Measurements from ENCODE around the gene PDK1. TPM values are rescaled to one million over a fixed set of nuclear protein-coding genes. Genes with fewer than 3 reads are reported as not detected.

The PDK1 gene
- total RNA-seq, 5 donors from 2014 or later (not counting 1 experiment from before 2014, with no cell fraction given), result 37.3 to 70.3 (median 48.6) TPM

- Histone ChIP-seq H3K27me3 (replicated peaks in 1 of 2; ENCODE audit: control insufficient read depth in 2 of 2, extremely low read depth in 1 of 2, insufficient read depth in 2 of 2, low read length in 1 of 2) (no peaks in the 10 kb centered on the region), H3K36me3 (ENCODE audit: control insufficient read depth in 2 of 2, extremely low read depth in 1 of 2, insufficient read depth in 1 of 2, low read length in 1 of 2) (peaks cover 8 to 11% of the 10 kb centered on the region in 2 donors), H3K27ac (ENCODE audit: low read length) (no peak overlapping the region), H3K4me3 (ENCODE audit: control insufficient read depth in 1 of 2, extremely low read depth in 1 of 2, low read length in 1 of 2) (no peak overlapping the region), H3K9me3 (no peaks in the 10 kb centered on the region), H3K4me1 (ENCODE audit: control insufficient read depth in 1 of 2, extremely low read depth in 1 of 2, insufficient read depth in 2 of 2, low read length in 2 of 2) (no peaks in the 10 kb centered on the region)
- Mint-ChIP-seq H3K4me1 (no peaks in the 10 kb centered on the region), H3K27ac (no peak overlapping the region), H3K36me3 (peaks cover 33% of the 10 kb centered on the region), H3K4me3 (no peak overlapping the region), H3K9me3 (no peaks in the 10 kb centered on the region), H3K27me3 (no peaks in the 10 kb centered on the region)
- DNase-seq, result no peak
- 100% methylated on average over 4 of the region's 7 CpGs for WGBS (ENCODE audit: insufficient coverage)
- CTCF ChIA-PET, result no interaction called here
- ATAC-seq (replicated peaks in 1 of 4), result no peak
- POLR2A ChIA-PET, result no interaction called here
Measured at GRCh38 chr2:172629586-172629985, 73.7 kb downstream of the PDK1 start.

GRCh38 chr2:172630181-172630580 is 74.3 kb downstream of the PDK1 start:
- ATAC-seq (replicated peaks in 1 of 4), result no peak
- DNase-seq, result no peak
- H3K4me1 Mint-ChIP-seq, result no peaks in the 10 kb centered on the region
- no peak overlapping the region for H3K27ac Mint-ChIP-seq
- H3K36me3 ChIP-seq (ENCODE audit: control insufficient read depth in 2 of 2, extremely low read depth in 1 of 2, insufficient read depth in 1 of 2, low read length in 1 of 2), result peaks cover 8 to 11% of the 10 kb centered on the region in 2 donors
- no peaks in the 10 kb centered on the region for H3K27me3 Mint-ChIP-seq
- POLR2A ChIA-PET, result no interaction called here
- no peaks in the 10 kb centered on the region for H3K9me3 Mint-ChIP-seq
- no peaks in the 10 kb centered on the region for H3K4me1 ChIP-seq (ENCODE audit: control insufficient read depth in 1 of 2, extremely low read depth in 1 of 2, insufficient read depth in 2 of 2, low read length in 2 of 2)
- peaks cover 32% of the 10 kb centered on the region for H3K36me3 Mint-ChIP-seq
- no peak overlapping the region for H3K4me3 Mint-ChIP-seq
- no peak overlapping the region for H3K27ac ChIP-seq (ENCODE audit: low read length)
- H3K9me3 ChIP-seq, result no peaks in the 10 kb centered on the region
- H3K27me3 ChIP-seq (replicated peaks in 1 of 2; ENCODE audit: control insufficient read depth in 2 of 2, extremely low read depth in 1 of 2, insufficient read depth in 2 of 2, low read length in 1 of 2), result no peaks in the 10 kb centered on the region
- H3K4me3 ChIP-seq (ENCODE audit: control insufficient read depth in 1 of 2, extremely low read depth in 1 of 2, low read length in 1 of 2), result no peak overlapping the region
- CTCF ChIA-PET, result no interaction called here

GRCh38 chr2:172634477-172634876 is 78.6 kb downstream of the PDK1 start:
- H3K27ac Mint-ChIP-seq, result no peak overlapping the region
- H3K9me3 Mint-ChIP-seq, result no peaks in the 10 kb centered on the region
- H3K4me1 Mint-ChIP-seq, result no peaks in the 10 kb centered on the region
- ChIA-PET CTCF (no interaction called here), POLR2A (no interaction called here)
- H3K27ac ChIP-seq (ENCODE audit: low read length), result no peak overlapping the region
- no peaks in the 10 kb centered on the region for H3K9me3 ChIP-seq
- H3K4me3 ChIP-seq (ENCODE audit: control insufficient read depth in 1 of 2, extremely low read depth in 1 of 2, low read length in 1 of 2), result no peak overlapping the region
- DNase-seq (no peak), ATAC-seq (replicated peaks in 1 of 4) (no peak)
- no CpG with 5 or more reads among the region's 3 CpGs for WGBS (ENCODE audit: insufficient coverage)
- peaks cover 0 to 7% of the 10 kb centered on the region in 2 experiments for H3K27me3 ChIP-seq (replicated peaks in 1 of 2; ENCODE audit: control insufficient read depth in 2 of 2, extremely low read depth in 1 of 2, insufficient read depth in 2 of 2, low read length in 1 of 2)
- H3K27me3 Mint-ChIP-seq, result no peaks in the 10 kb centered on the region
- H3K36me3 Mint-ChIP-seq, result peaks cover 12% of the 10 kb centered on the region
- H3K4me1 ChIP-seq (ENCODE audit: control insufficient read depth in 1 of 2, extremely low read depth in 1 of 2, insufficient read depth in 2 of 2, low read length in 2 of 2), result no peaks in the 10 kb centered on the region
- H3K4me3 Mint-ChIP-seq, result no peak overlapping the region
- peaks cover 2 to 3% of the 10 kb centered on the region in 2 donors for H3K36me3 ChIP-seq (ENCODE audit: control insufficient read depth in 2 of 2, extremely low read depth in 1 of 2, insufficient read depth in 1 of 2, low read length in 1 of 2)

GRCh38 chr2:172635548-172635947 is 79.7 kb downstream of the PDK1 start:
- peaks cover 0 to 3% (median 0%) of the 10 kb centered on the region in 3 donors for H3K4me1 Mint-ChIP-seq
- peaks cover 6% of the 10 kb centered on the region for H3K36me3 Mint-ChIP-seq
- Histone ChIP-seq H3K4me3 (ENCODE audit: control insufficient read depth in 1 of 2, extremely low read depth in 1 of 2, low read length in 1 of 2) (no peak overlapping the region), H3K27ac (ENCODE audit: low read length) (no peak overlapping the region), H3K36me3 (ENCODE audit: control insufficient read depth in 2 of 2, extremely low read depth in 1 of 2, insufficient read depth in 1 of 2, low read length in 1 of 2) (no peaks in the 10 kb centered on the region), H3K9me3 (no peaks in the 10 kb centered on the region), H3K27me3 (replicated peaks in 1 of 2; ENCODE audit: control insufficient read depth in 2 of 2, extremely low read depth in 1 of 2, insufficient read depth in 2 of 2, low read length in 1 of 2) (peaks cover 0 to 7% of the 10 kb centered on the region in 2 experiments), H3K4me1 (ENCODE audit: control insufficient read depth in 1 of 2, extremely low read depth in 1 of 2, insufficient read depth in 2 of 2, low read length in 2 of 2) (no peaks in the 10 kb centered on the region)
- no peaks in the 10 kb centered on the region for H3K27me3 Mint-ChIP-seq
- H3K27ac Mint-ChIP-seq, result no peak overlapping the region
- 100% methylated on average over 4 of the region's 5 CpGs for WGBS (ENCODE audit: insufficient coverage)
- ChIA-PET POLR2A (no interaction called here), CTCF (no interaction called here)
- DNase-seq (no peak), ATAC-seq (replicated peaks in 1 of 4) (no peak)
- H3K4me3 Mint-ChIP-seq, result no peak overlapping the region
- H3K9me3 Mint-ChIP-seq, result no peaks in the 10 kb centered on the region

- Histone ChIP-seq H3K4me1 (ENCODE audit: control insufficient read depth in 1 of 2, extremely low read depth in 1 of 2, insufficient read depth in 2 of 2, low read length in 2 of 2) (no peaks in the 10 kb centered on the region), H3K27ac (ENCODE audit: low read length) (no peak overlapping the region), H3K9me3 (no peaks in the 10 kb centered on the region), H3K36me3 (ENCODE audit: control insufficient read depth in 2 of 2, extremely low read depth in 1 of 2, insufficient read depth in 1 of 2, low read length in 1 of 2) (no peaks in the 10 kb centered on the region), H3K27me3 (replicated peaks in 1 of 2; ENCODE audit: control insufficient read depth in 2 of 2, extremely low read depth in 1 of 2, insufficient read depth in 2 of 2, low read length in 1 of 2) (peaks cover 0 to 12% of the 10 kb centered on the region in 2 experiments), H3K4me3 (ENCODE audit: control insufficient read depth in 1 of 2, extremely low read depth in 1 of 2, low read length in 1 of 2) (no peak overlapping the region)
- Mint-ChIP-seq H3K27me3 (peaks cover 0 to 6% of the 10 kb centered on the region in 2 donors), H3K27ac (no peak overlapping the region), H3K4me1 (peaks cover 0 to 4% (median 0%) of the 10 kb centered on the region in 3 donors), H3K4me3 (no peak overlapping the region), H3K9me3 (no peaks in the 10 kb centered on the region), H3K36me3 (no peaks in the 10 kb centered on the region)
- POLR2A ChIA-PET, result no interaction called here
- CTCF ChIA-PET, result no interaction called here
- WGBS (ENCODE audit: insufficient coverage), result 50% methylated on average over 1 of the region's 3 CpGs
- no peak for DNase-seq
- no peak for ATAC-seq (replicated peaks in 1 of 4)
Measured at GRCh38 chr2:172639256-172639655, 83.4 kb downstream of the PDK1 start.

GRCh38 chr2:172639823-172640222 is 83.9 kb downstream of the PDK1 start:
- Mint-ChIP-seq H3K4me1 (peaks cover 0 to 4% (median 0%) of the 10 kb centered on the region in 3 donors), H3K9me3 (no peaks in the 10 kb centered on the region)
- WGBS (ENCODE audit: insufficient coverage), result 0% methylated on average over 1 of the region's 2 CpGs

GRCh38 chr2:172640389-172640788 is 84.5 kb downstream of the PDK1 start:
- H3K9me3 ChIP-seq, result no peaks in the 10 kb centered on the region
- no peaks in the 10 kb centered on the region for H3K4me1 ChIP-seq (ENCODE audit: control insufficient read depth in 1 of 2, extremely low read depth in 1 of 2, insufficient read depth in 2 of 2, low read length in 2 of 2)
- no peaks in the 10 kb centered on the region for H3K36me3 Mint-ChIP-seq
- H3K9me3 Mint-ChIP-seq, result no peaks in the 10 kb centered on the region
- no peak for DNase-seq
- peaks cover 0 to 4% (median 0%) of the 10 kb centered on the region in 3 donors for H3K4me1 Mint-ChIP-seq
- ChIA-PET CTCF (no interaction called here), POLR2A (no interaction called here)
- peaks cover 0 to 6% of the 10 kb centered on the region in 2 donors for H3K27me3 Mint-ChIP-seq
- H3K27me3 ChIP-seq (replicated peaks in 1 of 2; ENCODE audit: control insufficient read depth in 2 of 2, extremely low read depth in 1 of 2, insufficient read depth in 2 of 2, low read length in 1 of 2), result peaks cover 0 to 12% of the 10 kb centered on the region in 2 experiments
- no peak overlapping the region for H3K4me3 ChIP-seq (ENCODE audit: control insufficient read depth in 1 of 2, extremely low read depth in 1 of 2, low read length in 1 of 2)
- H3K27ac Mint-ChIP-seq, result no peak overlapping the region
- no peaks in the 10 kb centered on the region for H3K36me3 ChIP-seq (ENCODE audit: control insufficient read depth in 2 of 2, extremely low read depth in 1 of 2, insufficient read depth in 1 of 2, low read length in 1 of 2)
- ATAC-seq (replicated peaks in 1 of 4), result no peak
- H3K27ac ChIP-seq (ENCODE audit: low read length), result no peak overlapping the region
- H3K4me3 Mint-ChIP-seq, result no peak overlapping the region

More at GRCh38 chr2:172639823-172640222, 83.9 kb downstream of the PDK1 start:
- Histone ChIP-seq H3K27me3 (replicated peaks in 1 of 2; ENCODE audit: control insufficient read depth in 2 of 2, extremely low read depth in 1 of 2, insufficient read depth in 2 of 2, low read length in 1 of 2) (peaks cover 0 to 12% of the 10 kb centered on the region in 2 experiments), H3K27ac (ENCODE audit: low read length) (no peak overlapping the region), H3K36me3 (ENCODE audit: control insufficient read depth in 2 of 2, extremely low read depth in 1 of 2, insufficient read depth in 1 of 2, low read length in 1 of 2) (no peaks in the 10 kb centered on the region), H3K4me3 (ENCODE audit: control insufficient read depth in 1 of 2, extremely low read depth in 1 of 2, low read length in 1 of 2) (no peak overlapping the region), H3K4me1 (ENCODE audit: control insufficient read depth in 1 of 2, extremely low read depth in 1 of 2, insufficient read depth in 2 of 2, low read length in 2 of 2) (no peaks in the 10 kb centered on the region), H3K9me3 (no peaks in the 10 kb centered on the region)
- no peak for ATAC-seq (replicated peaks in 1 of 4)
- ChIA-PET POLR2A (no interaction called here), CTCF (no interaction called here)
- Mint-ChIP-seq H3K27me3 (peaks cover 0 to 6% of the 10 kb centered on the region in 2 donors), H3K36me3 (no peaks in the 10 kb centered on the region), H3K4me3 (no peak overlapping the region), H3K27ac (no peak overlapping the region)
- DNase-seq, result no peak

All from T-cell (primary cell).